Epithelial cell of proximal tubule (primary cell): ENCODE results near the gene SERPINA12. TPM values are rescaled to one million over a fixed set of nuclear protein-coding genes. Genes with fewer than 3 reads are reported as not detected.

Experiments
- DNase-seq: peaks from one replicate; pipeline ENCODE4 v3.0.0-alpha.2; 2011; ENCODE audit warnings: low read depth
- H3K4me3 ChIP-seq: 2 replicates; pipeline ENCODE4 v1.5.1; 2011; ENCODE audit warnings: low read depth, mild to moderate bottlenecking, low read length
- total RNA-seq: library from RNA; depleted of rRNA; stranded (reverse); fragments of >200 nt; gene quantifications from 2 replicates; pipeline ENCODE4 v1.2.3, GENCODE V29; 2015
- TF ChIP-seq, protein P1 (sequence below): conservative IDR thresholded peaks from 2 replicates; pipeline ENCODE4 v1.5.1; 2012; ENCODE audit warnings: low read depth, mild to moderate bottlenecking, low read length

The SERPINA12 gene
- total RNA-seq, 1 donor from 2014 or later: not detected

DNA sequence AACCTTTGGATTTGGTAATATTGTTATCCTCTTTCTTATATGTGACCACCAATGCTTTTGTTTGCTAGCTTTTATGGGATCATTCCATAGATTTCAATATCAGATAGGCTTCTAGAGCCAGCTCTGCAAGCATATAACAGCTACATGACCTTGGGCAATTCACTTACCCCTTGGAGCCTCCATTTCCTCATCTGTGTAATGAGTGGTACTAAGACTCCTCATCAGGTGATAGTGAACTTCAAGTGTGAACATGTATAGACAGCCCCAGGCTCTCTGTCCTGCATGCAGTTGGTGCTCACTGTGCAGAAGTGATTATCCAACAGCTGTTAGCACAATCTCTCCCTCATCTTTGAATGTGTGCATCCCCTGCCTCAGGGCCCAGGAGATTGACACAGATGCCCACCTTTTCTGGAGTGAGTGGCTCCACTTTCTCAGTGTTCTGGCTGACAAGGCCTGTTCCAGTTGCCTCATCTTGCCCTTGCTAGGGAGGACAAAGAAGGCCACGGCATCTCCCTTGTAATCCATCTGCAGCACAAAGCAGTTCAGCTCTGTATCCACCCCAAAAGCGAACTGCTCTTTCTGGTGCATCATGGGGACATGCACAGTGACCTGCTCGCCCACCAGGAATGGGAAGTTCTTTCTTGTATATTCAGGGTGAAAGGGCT is 42.4 kb downstream of the SERPINA12 start:
- H3K4me3 ChIP-seq: no peak overlapping the region
- TF ChIP-seq, protein P1, sequence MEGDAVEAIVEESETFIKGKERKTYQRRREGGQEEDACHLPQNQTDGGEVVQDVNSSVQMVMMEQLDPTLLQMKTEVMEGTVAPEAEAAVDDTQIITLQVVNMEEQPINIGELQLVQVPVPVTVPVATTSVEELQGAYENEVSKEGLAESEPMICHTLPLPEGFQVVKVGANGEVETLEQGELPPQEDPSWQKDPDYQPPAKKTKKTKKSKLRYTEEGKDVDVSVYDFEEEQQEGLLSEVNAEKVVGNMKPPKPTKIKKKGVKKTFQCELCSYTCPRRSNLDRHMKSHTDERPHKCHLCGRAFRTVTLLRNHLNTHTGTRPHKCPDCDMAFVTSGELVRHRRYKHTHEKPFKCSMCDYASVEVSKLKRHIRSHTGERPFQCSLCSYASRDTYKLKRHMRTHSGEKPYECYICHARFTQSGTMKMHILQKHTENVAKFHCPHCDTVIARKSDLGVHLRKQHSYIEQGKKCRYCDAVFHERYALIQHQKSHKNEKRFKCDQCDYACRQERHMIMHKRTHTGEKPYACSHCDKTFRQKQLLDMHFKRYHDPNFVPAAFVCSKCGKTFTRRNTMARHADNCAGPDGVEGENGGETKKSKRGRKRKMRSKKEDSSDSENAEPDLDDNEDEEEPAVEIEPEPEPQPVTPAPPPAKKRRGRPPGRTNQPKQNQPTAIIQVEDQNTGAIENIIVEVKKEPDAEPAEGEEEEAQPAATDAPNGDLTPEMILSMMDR: no peak
- DNase-seq: no peak

DNA sequence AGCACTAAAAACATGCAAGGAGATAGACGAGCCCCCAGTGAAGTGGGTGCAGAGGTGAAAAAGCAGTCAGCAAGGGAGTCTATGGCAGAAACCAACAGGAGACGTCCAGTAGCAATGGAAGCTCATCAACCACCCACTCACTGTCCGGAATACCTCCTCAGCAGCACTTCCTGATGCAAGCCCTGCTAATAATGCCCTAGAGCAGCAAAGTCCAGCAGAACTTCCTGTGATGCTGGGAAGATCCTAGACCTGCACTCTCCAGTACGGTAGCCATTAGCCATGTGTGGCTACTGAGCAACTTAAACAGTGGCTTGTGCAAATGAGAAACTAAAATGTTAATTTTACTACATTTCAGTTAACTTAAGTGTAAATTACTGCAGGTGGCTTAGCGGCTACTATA is 44.2 kb downstream of the SERPINA12 start:
- DNase-seq: no peak
- H3K4me3 ChIP-seq: no peak overlapping the region
- TF ChIP-seq, protein P1: no peak

DNA sequence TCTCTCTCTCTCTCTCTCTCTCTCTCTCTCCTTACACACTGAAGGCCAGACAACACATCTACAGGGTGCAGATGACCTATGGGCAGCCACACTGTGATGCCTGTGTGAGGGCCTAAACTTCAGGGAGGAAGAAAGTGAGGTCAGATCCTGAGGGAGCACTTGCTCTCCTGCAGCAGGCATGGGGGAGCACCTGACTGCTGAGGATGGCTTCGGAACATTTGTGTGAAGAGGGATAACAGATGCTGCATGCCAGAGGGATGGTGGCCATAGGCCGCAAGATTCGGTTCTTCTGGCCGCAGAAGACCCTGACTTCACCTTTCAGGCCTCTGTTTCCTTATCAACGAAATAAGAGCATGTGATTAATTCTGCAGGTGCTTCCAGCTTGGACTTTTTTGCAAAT is 45.0 kb downstream of the SERPINA12 start:
- H3K4me3 ChIP-seq: no peak overlapping the region
- DNase-seq: no peak
- TF ChIP-seq, protein P1: no peak

DNA sequence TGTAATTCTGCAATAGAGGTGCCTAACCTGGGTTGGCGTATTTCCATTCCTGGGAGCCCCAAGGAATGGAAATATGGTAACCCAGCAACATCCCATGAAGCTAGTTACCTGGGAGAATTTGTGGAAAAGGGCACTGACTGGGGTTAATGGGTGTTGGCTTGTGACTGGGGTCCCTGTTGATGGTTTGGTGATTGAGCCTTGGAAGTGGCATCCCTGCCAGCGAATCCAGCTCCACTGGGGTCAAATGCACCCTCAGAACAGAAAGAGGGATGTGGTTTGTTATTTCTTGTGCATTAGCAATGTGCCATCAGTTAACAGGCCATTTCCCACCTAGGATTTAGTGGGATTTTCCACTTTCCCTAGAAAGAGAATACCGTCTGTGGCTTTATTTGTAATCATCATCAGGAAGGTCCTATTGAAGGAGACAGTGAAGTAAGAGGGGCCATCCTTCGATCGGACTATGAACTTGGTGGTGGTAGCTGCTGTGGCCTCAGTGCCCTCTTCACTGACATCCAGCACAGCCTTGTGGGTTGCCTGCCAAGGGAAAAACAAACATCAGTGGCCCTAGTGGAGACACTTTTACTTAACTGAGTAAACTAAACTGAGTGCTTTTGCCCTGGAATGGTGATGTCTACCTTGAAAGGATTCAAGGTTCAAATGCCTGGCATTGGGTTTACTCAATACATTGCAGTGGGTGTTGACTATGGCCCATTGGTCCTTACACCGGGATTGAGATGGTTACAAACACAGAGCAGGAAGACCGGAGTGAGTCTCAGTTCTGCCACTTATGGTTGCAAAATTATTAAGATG is 46.3 kb downstream of the SERPINA12 start:
- TF ChIP-seq, protein P1: no peak
- no peak for DNase-seq
- no peak overlapping the region for H3K4me3 ChIP-seq

DNA sequence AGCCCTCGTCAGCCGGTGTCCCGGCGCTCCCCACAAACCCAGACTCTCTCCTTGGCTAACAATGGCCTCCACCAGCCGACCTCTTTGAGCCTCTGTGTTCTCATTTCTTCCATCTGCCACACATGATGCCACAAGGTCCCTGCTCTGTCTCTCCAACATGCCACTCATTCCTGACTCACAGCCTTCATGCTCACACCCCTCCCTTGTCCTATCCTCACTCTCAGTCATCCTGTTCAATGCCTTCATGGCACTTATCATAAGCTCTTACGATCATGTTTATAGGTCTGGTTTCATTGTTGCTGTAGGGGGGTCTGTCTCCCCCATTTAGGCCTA is 47.1 kb downstream of the SERPINA12 start:
- DNase-seq: no peak
- TF ChIP-seq, protein P1: no peak
- no peak overlapping the region for H3K4me3 ChIP-seq

DNA sequence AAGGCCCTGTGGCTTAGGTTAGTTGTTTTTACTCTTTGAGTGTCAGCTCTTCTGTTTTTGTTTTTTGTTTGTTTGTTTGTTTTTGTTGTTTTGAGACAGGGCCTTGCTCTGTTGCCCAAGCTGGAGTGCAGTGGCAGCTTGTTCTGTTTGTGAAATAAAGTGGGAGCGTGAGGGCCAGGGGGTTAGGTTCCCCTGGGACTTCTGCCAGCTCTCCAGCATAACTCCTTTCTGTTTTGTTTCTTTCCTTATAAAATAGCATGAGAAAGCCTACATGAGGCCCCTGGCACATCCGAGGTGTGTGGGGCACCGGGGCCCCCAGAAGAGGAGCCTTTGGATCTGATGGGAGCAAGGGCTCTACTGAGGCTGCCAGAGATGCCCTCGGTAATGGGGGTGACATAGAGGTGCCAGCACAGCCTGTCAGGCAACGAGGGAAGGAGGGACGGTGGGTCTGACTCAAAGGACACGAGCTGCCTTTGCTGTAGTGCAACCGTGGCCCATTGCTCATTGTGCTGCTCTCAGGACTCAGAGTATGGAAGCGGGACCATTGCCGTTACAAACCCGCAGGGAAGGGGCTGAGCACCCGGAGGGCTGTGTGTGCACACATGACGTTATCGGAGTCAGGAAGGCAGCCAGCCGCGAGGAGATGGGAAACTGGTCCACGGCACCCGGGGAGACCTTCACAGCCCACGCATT is 47.6 kb downstream of the SERPINA12 start:
- no peak for DNase-seq
- no peak overlapping the region for H3K4me3 ChIP-seq
- TF ChIP-seq, protein P1: no peak
